ENCODE measurements around the gene GLT6D1. TPM values are rescaled to one million over a fixed set of nuclear protein-coding genes. Genes with fewer than 3 reads are reported as not detected.

Gene GLT6D1
- total RNA-seq, 4 donors from 2014 or later = not detected

DNA sequence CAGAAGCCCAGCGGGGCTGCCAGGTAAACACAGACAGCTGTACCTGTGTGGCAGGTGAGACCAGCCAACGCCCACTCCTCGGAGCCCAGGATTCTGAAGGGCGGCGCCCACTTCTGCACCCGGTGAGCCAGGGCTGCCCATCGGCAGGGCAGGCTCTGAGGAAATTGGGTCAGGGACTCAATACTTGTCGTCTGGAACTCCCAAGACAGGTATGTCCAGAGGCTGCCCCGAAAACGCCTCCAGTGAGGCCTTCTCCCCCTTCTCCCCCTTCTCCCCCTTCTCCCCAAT is 19.8 kb downstream of the GLT6D1 start:
- TF ChIP-seq POLR2AphosphoS5 (IDR thresholded peaks at IDR 0.05) (no peak), EP300 (IDR thresholded peaks at IDR 0.05; ENCODE audit: low read depth) (no peak), POLR2A (IDR thresholded peaks at IDR 0.05) (no peak)
- TF ChIP-seq, protein P1, sequence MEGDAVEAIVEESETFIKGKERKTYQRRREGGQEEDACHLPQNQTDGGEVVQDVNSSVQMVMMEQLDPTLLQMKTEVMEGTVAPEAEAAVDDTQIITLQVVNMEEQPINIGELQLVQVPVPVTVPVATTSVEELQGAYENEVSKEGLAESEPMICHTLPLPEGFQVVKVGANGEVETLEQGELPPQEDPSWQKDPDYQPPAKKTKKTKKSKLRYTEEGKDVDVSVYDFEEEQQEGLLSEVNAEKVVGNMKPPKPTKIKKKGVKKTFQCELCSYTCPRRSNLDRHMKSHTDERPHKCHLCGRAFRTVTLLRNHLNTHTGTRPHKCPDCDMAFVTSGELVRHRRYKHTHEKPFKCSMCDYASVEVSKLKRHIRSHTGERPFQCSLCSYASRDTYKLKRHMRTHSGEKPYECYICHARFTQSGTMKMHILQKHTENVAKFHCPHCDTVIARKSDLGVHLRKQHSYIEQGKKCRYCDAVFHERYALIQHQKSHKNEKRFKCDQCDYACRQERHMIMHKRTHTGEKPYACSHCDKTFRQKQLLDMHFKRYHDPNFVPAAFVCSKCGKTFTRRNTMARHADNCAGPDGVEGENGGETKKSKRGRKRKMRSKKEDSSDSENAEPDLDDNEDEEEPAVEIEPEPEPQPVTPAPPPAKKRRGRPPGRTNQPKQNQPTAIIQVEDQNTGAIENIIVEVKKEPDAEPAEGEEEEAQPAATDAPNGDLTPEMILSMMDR (IDR thresholded peaks at IDR 0.05) = no peak
- intact Hi-C loops (cut with DNase I; ENCODE audit: low total_unique reads) = no loop called here
- Histone ChIP-seq H3K9me3 (no peaks in the 10 kb centered on the region), H3K27ac (no peak overlapping the region), H3K4me3 (no peak overlapping the region), H3K36me3 (no peaks in the 10 kb centered on the region), H3K27me3 (peaks cover 16% of the 10 kb centered on the region), H3K4me1 (no peaks in the 10 kb centered on the region)
- in situ Hi-C loops (cut with MboI; ENCODE audit: low pct_ligation_motif_present in 1 of 4, low pct_unique_long_range_greater_than_20kb in 1 of 4, low sequenced_read_pairs in 3 of 4) = no loop called here
- WGBS, 2 donors (ENCODE audit: low coverage in 1 of 2) = 47 to 78% methylated on average over 3 to 9 of the region's 10 CpGs
- DNase-seq = no peak

DNA sequence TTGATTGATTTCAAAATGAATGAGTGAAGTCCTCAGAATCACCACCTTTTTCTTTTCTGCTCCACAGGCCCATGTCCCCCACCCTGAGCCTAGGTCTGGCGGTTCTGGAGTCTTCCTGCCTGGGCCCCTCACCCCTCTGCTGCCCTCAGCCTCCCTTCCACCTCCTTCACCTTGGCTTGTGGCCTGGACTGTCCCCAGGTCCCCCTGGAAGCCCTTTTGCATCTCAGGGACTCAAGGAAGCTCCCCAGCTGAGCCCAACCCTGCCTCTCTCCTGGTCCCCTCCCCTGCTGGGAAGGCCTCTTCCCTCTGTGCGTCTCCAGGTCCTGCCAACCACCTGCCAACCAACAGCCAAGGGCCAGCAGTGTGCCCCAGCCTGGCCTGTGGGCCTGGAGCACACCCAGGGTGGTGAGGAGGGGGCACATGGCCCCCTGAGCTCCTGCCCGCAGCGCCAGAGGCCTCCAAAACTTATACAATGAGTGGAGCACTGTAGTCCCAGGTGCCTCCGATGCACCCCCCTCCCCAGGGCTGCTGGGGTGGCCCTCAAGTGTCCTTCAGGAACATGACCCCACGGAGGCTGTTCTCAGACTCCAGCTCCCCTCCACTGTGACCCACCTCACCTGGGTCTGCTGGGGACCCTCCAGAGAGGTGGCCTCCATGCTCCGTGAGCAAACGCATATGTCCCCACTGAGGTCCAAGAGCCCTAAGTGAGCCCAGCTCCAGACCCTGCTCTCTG is 20.3 kb downstream of the GLT6D1 start:
- Histone ChIP-seq H3K4me1 (no peaks in the 10 kb centered on the region), H3K27me3 (peaks cover 17% of the 10 kb centered on the region), H3K36me3 (no peaks in the 10 kb centered on the region), H3K4me3 (no peak overlapping the region), H3K9me3 (no peaks in the 10 kb centered on the region), H3K27ac (no peak overlapping the region)
- TF ChIP-seq, protein P1 (IDR thresholded peaks at IDR 0.05) = no peak
- TF ChIP-seq POLR2A (IDR thresholded peaks at IDR 0.05) (no peak), POLR2AphosphoS5 (IDR thresholded peaks at IDR 0.05) (no peak), EP300 (IDR thresholded peaks at IDR 0.05; ENCODE audit: low read depth) (no peak)
- intact Hi-C loops (cut with DNase I; ENCODE audit: low total_unique reads) = no loop called here
- no peak for DNase-seq
- 67% methylated on average over 5 of the region's 8 CpGs; no CpG with 5 or more reads in 1 of the 2 donors for WGBS, 2 donors (ENCODE audit: low coverage in 1 of 2)
- in situ Hi-C loops (cut with MboI; ENCODE audit: low pct_ligation_motif_present in 1 of 4, low pct_unique_long_range_greater_than_20kb in 1 of 4, low sequenced_read_pairs in 3 of 4) = no loop called here

DNA sequence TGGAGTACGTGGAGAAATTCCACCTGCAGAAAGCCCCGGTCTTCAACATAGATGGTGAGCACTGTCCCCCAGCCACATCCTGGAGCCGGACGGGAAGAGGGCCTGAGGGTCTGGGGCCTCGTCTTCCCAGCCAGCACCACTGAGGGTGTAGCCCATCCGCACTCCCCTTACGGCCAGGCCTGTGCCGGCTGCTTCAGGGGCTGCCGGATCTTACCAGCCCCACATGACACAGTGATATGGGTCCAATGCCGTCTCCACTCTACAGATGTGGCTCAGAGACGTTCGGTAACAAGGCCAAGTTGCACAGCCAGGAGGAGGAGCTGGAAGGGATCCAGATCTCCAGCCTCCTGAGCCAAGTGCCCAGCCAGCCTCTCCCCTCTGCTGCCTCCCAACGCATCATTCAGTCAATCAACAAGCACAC is 21.3 kb downstream of the GLT6D1 start:
- Histone ChIP-seq H3K36me3 (no peaks in the 10 kb centered on the region), H3K27me3 (peaks cover 17% of the 10 kb centered on the region), H3K27ac (no peak overlapping the region), H3K4me1 (no peaks in the 10 kb centered on the region), H3K4me3 (no peak overlapping the region), H3K9me3 (no peaks in the 10 kb centered on the region)
- DNase-seq = no peak
- 83% methylated on average over 13 of the region's 13 CpGs; no CpG with 5 or more reads in 1 of the 2 donors for WGBS, 2 donors (ENCODE audit: low coverage in 1 of 2)
- intact Hi-C loops (cut with DNase I; ENCODE audit: low total_unique reads) (no loop called here), in situ Hi-C loops (cut with MboI; ENCODE audit: low pct_ligation_motif_present in 1 of 4, low pct_unique_long_range_greater_than_20kb in 1 of 4, low sequenced_read_pairs in 3 of 4) (no loop called here)
- TF ChIP-seq POLR2AphosphoS5 (IDR thresholded peaks at IDR 0.05) (no peak), EP300 (IDR thresholded peaks at IDR 0.05; ENCODE audit: low read depth) (no peak), POLR2A (IDR thresholded peaks at IDR 0.05) (no peak)
- TF ChIP-seq, protein P1 (IDR thresholded peaks at IDR 0.05) = no peak

DNA sequence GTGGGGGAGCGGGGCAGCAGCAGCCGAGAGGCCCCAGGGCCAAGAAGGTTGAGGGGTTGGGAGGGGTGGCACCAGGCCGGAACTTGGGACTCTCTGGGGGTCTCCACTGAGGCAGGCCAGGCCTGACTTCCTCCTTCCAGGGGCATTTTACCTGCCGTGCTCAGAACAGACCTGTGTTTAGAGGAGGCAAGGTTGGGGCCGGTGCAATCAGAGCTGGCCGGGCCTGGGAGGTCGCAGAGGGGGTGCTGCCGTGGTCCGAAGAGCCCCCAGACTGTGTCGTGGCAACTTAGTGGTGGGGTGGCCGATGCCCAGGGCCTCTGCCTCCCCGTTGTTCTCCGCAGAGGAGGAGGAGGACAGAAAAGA is 21.8 kb downstream of the GLT6D1 start:
- Histone ChIP-seq H3K4me3 (no peak overlapping the region), H3K9me3 (no peaks in the 10 kb centered on the region), H3K27me3 (peaks cover 17% of the 10 kb centered on the region), H3K36me3 (no peaks in the 10 kb centered on the region), H3K4me1 (no peaks in the 10 kb centered on the region), H3K27ac (no peak overlapping the region)
- TF ChIP-seq POLR2A (IDR thresholded peaks at IDR 0.05) (no peak), POLR2AphosphoS5 (IDR thresholded peaks at IDR 0.05) (no peak), EP300 (IDR thresholded peaks at IDR 0.05; ENCODE audit: low read depth) (no peak)
- TF ChIP-seq, protein P1 (IDR thresholded peaks at IDR 0.05) = no peak
- intact Hi-C loops (cut with DNase I; ENCODE audit: low total_unique reads) (no loop called here), in situ Hi-C loops (cut with MboI; ENCODE audit: low pct_ligation_motif_present in 1 of 4, low pct_unique_long_range_greater_than_20kb in 1 of 4, low sequenced_read_pairs in 3 of 4) (no loop called here)
- DNase-seq = no peak
- 53 to 77% methylated on average over 3 to 13 of the region's 13 CpGs for WGBS, 2 donors (ENCODE audit: low coverage in 1 of 2)

All from transverse colon (tissue), 4 donors.